ENCODE data around the gene CACNA1E.

Gene CACNA1E

DNA sequence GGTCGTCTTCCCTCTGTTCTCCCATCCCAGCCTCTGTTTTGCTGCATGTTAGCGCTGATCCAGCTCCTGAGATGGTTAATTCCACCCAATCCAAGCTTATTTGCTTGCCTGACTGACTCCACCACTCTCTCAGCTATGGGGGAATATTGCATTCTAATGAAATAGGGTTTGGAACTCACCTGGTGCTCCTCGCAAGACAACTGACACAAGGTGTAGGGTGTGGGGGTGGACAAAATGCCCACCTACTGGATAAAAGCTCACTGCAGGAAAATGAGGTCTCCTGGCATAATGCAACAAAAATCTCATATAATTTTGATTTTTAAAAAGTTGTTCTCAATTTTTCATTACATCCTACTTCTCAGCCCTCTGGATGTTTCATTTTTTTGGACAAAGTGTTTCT lies 319.1 kb downstream of the CACNA1E start:
- H3K27ac ChIP-seq (ENCODE audit: low read depth, low read length): no peak overlapping the region
- H3K9ac ChIP-seq (ENCODE audit: low read length): no peak overlapping the region
- H3K27me3 ChIP-seq (ENCODE audit: control insufficient read depth, insufficient read depth, low read length): no peaks in the 10 kb centered on the region
- H3K36me3 ChIP-seq (ENCODE audit: control insufficient read depth, insufficient read depth, low read length): no peaks in the 10 kb centered on the region
- H3K4me3 ChIP-seq (ENCODE audit: low read length): no peak overlapping the region
- no peaks in the 10 kb centered on the region for H3K4me1 ChIP-seq (ENCODE audit: control insufficient read depth, insufficient read depth, low read length)

GRCh38 chr1:181803421-181803820 lies 320.1 kb downstream of the CACNA1E start:
- Histone ChIP-seq H3K27me3 (ENCODE audit: control insufficient read depth, insufficient read depth, low read length) (no peaks in the 10 kb centered on the region), H3K36me3 (ENCODE audit: control insufficient read depth, insufficient read depth, low read length) (no peaks in the 10 kb centered on the region), H3K4me3 (ENCODE audit: low read length) (no peak overlapping the region), H3K9ac (ENCODE audit: low read length) (no peak overlapping the region), H3K4me1 (ENCODE audit: control insufficient read depth, insufficient read depth, low read length) (no peaks in the 10 kb centered on the region), H3K27ac (ENCODE audit: low read depth, low read length) (no peak overlapping the region)

GRCh38 chr1:181804989-181805388 lies 321.7 kb downstream of the CACNA1E start:
- H3K27me3 ChIP-seq (ENCODE audit: control insufficient read depth, insufficient read depth, low read length): no peaks in the 10 kb centered on the region
- no peak overlapping the region for H3K4me3 ChIP-seq (ENCODE audit: low read length)
- H3K36me3 ChIP-seq (ENCODE audit: control insufficient read depth, insufficient read depth, low read length): no peaks in the 10 kb centered on the region
- H3K4me1 ChIP-seq (ENCODE audit: control insufficient read depth, insufficient read depth, low read length): no peaks in the 10 kb centered on the region
- H3K27ac ChIP-seq (ENCODE audit: low read depth, low read length): no peak overlapping the region
- H3K9ac ChIP-seq (ENCODE audit: low read length): no peak overlapping the region

DNA sequence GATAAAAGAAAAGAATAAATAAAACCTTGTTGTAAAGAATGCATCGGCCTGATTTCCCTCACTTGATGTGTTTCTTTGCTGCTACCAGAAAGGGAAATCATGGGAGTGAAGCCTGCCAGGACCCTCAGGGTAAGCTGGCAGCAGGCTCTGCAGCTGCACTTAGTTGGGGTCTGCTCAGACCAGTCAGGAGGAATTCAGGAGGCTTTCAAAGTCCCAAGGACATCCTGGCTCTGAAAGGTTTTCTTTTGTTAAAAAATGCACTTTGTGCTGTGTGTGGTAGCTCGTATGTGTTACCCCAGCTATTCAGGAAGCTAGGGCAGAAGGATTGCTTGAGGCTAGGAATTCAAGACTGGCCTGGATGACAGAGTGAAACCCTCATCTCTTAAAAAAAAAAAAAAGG lies 323.4 kb downstream of the CACNA1E start:
- no peaks in the 10 kb centered on the region for H3K4me1 ChIP-seq (ENCODE audit: control insufficient read depth, insufficient read depth, low read length)
- no peak overlapping the region for H3K4me3 ChIP-seq (ENCODE audit: low read length)
- H3K27ac ChIP-seq (ENCODE audit: low read depth, low read length): no peak overlapping the region
- H3K9ac ChIP-seq (ENCODE audit: low read length): no peak overlapping the region
- H3K36me3 ChIP-seq (ENCODE audit: control insufficient read depth, insufficient read depth, low read length): no peaks in the 10 kb centered on the region
- H3K27me3 ChIP-seq (ENCODE audit: control insufficient read depth, insufficient read depth, low read length): no peaks in the 10 kb centered on the region

GRCh38 chr1:181807251-181807650 lies 323.9 kb downstream of the CACNA1E start:
- H3K4me3 ChIP-seq (ENCODE audit: low read length): no peak overlapping the region
- no peak overlapping the region for H3K27ac ChIP-seq (ENCODE audit: low read depth, low read length)
- no peaks in the 10 kb centered on the region for H3K4me1 ChIP-seq (ENCODE audit: control insufficient read depth, insufficient read depth, low read length)
- H3K27me3 ChIP-seq (ENCODE audit: control insufficient read depth, insufficient read depth, low read length): no peaks in the 10 kb centered on the region
- H3K36me3 ChIP-seq (ENCODE audit: control insufficient read depth, insufficient read depth, low read length): no peaks in the 10 kb centered on the region
- H3K9ac ChIP-seq (ENCODE audit: low read length): no peak overlapping the region

DNA sequence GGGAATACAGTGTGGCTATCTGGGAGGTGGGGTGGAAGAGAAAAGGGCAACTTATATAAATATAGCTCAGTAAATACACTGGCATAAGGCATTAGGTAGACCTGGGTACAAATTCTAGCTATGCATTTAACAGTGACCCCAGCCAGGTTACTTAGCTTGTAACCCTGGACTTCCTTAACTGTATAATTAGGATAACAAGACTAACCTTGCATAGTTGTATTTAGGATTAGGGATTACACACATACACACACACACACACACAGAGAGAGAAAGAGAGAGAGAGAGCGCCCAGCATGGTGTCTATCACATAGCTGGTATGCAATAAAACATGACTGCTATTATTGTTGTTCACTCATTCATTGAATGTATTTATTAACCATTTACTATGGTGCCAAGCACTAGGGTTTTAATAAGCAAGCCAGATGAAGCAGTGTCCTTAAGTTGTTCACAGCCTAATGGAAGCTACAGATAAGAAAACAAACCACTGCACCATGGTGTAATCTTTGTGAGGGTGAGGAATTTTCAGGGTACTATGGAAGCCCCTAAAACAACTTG lies 326.8 kb downstream of the CACNA1E start:
- no peak overlapping the region for H3K4me3 ChIP-seq (ENCODE audit: low read length)
- H3K4me1 ChIP-seq (ENCODE audit: control insufficient read depth, insufficient read depth, low read length): no peaks in the 10 kb centered on the region
- no peak overlapping the region for H3K9ac ChIP-seq (ENCODE audit: low read length)
- H3K27me3 ChIP-seq (ENCODE audit: control insufficient read depth, insufficient read depth, low read length): no peaks in the 10 kb centered on the region
- H3K27ac ChIP-seq (ENCODE audit: low read depth, low read length): no peak overlapping the region
- H3K36me3 ChIP-seq (ENCODE audit: control insufficient read depth, insufficient read depth, low read length): no peaks in the 10 kb centered on the region

GRCh38 chr1:181812208-181812607 lies 328.9 kb downstream of the CACNA1E start:
- no peak overlapping the region for H3K4me3 ChIP-seq (ENCODE audit: low read length)
- no peaks in the 10 kb centered on the region for H3K4me1 ChIP-seq (ENCODE audit: control insufficient read depth, insufficient read depth, low read length)
- H3K9ac ChIP-seq (ENCODE audit: low read length): no peak overlapping the region

DNA sequence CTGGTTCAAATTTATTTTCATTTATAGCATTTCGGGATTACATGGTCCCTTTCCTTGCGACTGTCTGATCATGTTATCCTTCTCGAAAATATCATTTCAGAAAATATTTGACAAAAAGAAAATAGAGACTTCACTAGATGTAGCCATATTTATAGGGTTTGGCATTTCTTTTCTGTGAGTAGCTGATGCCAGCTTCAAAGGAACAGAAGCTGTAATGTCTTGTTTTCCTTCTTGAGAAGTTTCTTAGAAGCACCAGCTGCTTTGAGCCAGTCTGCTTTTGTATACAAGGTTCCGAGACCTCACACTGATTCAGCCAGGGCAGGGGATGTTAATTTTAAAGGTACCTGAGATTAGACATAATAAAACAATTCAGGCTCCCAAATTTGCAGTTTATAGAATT lies 329.9 kb downstream of the CACNA1E start:
- H3K4me3 ChIP-seq (ENCODE audit: low read length): no peak overlapping the region
- no peak overlapping the region for H3K27ac ChIP-seq (ENCODE audit: low read depth, low read length)
- H3K27me3 ChIP-seq (ENCODE audit: control insufficient read depth, insufficient read depth, low read length): no peaks in the 10 kb centered on the region
- no peak overlapping the region for H3K9ac ChIP-seq (ENCODE audit: low read length)
- no peaks in the 10 kb centered on the region for H3K36me3 ChIP-seq (ENCODE audit: control insufficient read depth, insufficient read depth, low read length)
- no peaks in the 10 kb centered on the region for H3K4me1 ChIP-seq (ENCODE audit: control insufficient read depth, insufficient read depth, low read length)

More at GRCh38 chr1:181812208-181812607, 328.9 kb downstream of the CACNA1E start:
- Histone ChIP-seq H3K36me3 (ENCODE audit: control insufficient read depth, insufficient read depth, low read length) (no peaks in the 10 kb centered on the region), H3K27ac (ENCODE audit: low read depth, low read length) (no peak overlapping the region), H3K27me3 (ENCODE audit: control insufficient read depth, insufficient read depth, low read length) (no peaks in the 10 kb centered on the region)

- H3K27me3 ChIP-seq (ENCODE audit: control insufficient read depth, insufficient read depth, low read length): no peaks in the 10 kb centered on the region
- H3K4me3 ChIP-seq (ENCODE audit: low read length): no peak overlapping the region
- H3K36me3 ChIP-seq (ENCODE audit: control insufficient read depth, insufficient read depth, low read length): no peaks in the 10 kb centered on the region
- no peak overlapping the region for H3K9ac ChIP-seq (ENCODE audit: low read length)
- H3K27ac ChIP-seq (ENCODE audit: low read depth, low read length): no peak overlapping the region
- H3K4me1 ChIP-seq (ENCODE audit: control insufficient read depth, insufficient read depth, low read length): no peaks in the 10 kb centered on the region
These were observed 333.3 kb downstream of the CACNA1E start for GRCh38 chr1:181816608-181817007.

- Histone ChIP-seq H3K4me3 (ENCODE audit: low read length) (no peak overlapping the region), H3K4me1 (ENCODE audit: control insufficient read depth, insufficient read depth, low read length) (no peaks in the 10 kb centered on the region), H3K9ac (ENCODE audit: low read length) (no peak overlapping the region), H3K36me3 (ENCODE audit: control insufficient read depth, insufficient read depth, low read length) (no peaks in the 10 kb centered on the region), H3K27ac (ENCODE audit: low read depth, low read length) (no peak overlapping the region), H3K27me3 (ENCODE audit: control insufficient read depth, insufficient read depth, low read length) (no peaks in the 10 kb centered on the region)
These were observed 333.8 kb downstream of the CACNA1E start for GRCh38 chr1:181817091-181817490.

GRCh38 chr1:181818459-181818858 lies 335.1 kb downstream of the CACNA1E start:
- Histone ChIP-seq H3K9ac (ENCODE audit: low read length) (no peak overlapping the region), H3K4me1 (ENCODE audit: control insufficient read depth, insufficient read depth, low read length) (no peaks in the 10 kb centered on the region), H3K27me3 (ENCODE audit: control insufficient read depth, insufficient read depth, low read length) (no peaks in the 10 kb centered on the region), H3K36me3 (ENCODE audit: control insufficient read depth, insufficient read depth, low read length) (no peaks in the 10 kb centered on the region), H3K4me3 (ENCODE audit: low read length) (no peak overlapping the region), H3K27ac (ENCODE audit: low read depth, low read length) (no peak overlapping the region)

GRCh38 chr1:181818943-181819342 lies 335.6 kb downstream of the CACNA1E start:
- Histone ChIP-seq H3K36me3 (ENCODE audit: control insufficient read depth, insufficient read depth, low read length) (no peaks in the 10 kb centered on the region), H3K27me3 (ENCODE audit: control insufficient read depth, insufficient read depth, low read length) (no peaks in the 10 kb centered on the region)

DNA sequence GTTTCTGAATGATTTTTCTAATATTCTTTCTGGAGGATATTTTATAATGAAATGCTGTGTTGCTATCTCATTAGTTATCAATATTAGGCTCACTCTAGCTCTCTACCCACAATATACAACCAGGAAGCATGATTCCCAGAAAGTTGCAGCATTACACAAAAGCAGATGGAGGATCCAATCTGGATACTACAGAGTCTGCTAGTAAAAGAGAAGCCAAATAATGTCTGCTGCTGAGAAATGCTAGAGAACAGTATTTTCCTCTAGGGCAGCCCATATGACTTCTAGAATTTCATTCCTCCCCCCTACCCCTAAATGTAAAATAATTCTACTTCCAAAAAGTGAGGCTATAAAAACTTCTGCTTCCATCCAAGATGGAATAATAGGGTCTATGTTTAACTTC lies 338.4 kb downstream of the CACNA1E start:
- H3K9ac ChIP-seq (ENCODE audit: low read length): no peak overlapping the region
- H3K4me3 ChIP-seq (ENCODE audit: low read length): no peak overlapping the region
- no peaks in the 10 kb centered on the region for H3K4me1 ChIP-seq (ENCODE audit: control insufficient read depth, insufficient read depth, low read length)
- H3K27ac ChIP-seq (ENCODE audit: low read depth, low read length): no peak overlapping the region
- no peaks in the 10 kb centered on the region for H3K36me3 ChIP-seq (ENCODE audit: control insufficient read depth, insufficient read depth, low read length)
- no peaks in the 10 kb centered on the region for H3K27me3 ChIP-seq (ENCODE audit: control insufficient read depth, insufficient read depth, low read length)

More at GRCh38 chr1:181818943-181819342, 335.6 kb downstream of the CACNA1E start:
- Histone ChIP-seq H3K4me1 (ENCODE audit: control insufficient read depth, insufficient read depth, low read length) (no peaks in the 10 kb centered on the region), H3K9ac (ENCODE audit: low read length) (no peak overlapping the region), H3K4me3 (ENCODE audit: low read length) (no peak overlapping the region), H3K27ac (ENCODE audit: low read depth, low read length) (no peak overlapping the region)
